Measurements from ENCODE around the gene TEPSIN.

The TEPSIN gene

DNA sequence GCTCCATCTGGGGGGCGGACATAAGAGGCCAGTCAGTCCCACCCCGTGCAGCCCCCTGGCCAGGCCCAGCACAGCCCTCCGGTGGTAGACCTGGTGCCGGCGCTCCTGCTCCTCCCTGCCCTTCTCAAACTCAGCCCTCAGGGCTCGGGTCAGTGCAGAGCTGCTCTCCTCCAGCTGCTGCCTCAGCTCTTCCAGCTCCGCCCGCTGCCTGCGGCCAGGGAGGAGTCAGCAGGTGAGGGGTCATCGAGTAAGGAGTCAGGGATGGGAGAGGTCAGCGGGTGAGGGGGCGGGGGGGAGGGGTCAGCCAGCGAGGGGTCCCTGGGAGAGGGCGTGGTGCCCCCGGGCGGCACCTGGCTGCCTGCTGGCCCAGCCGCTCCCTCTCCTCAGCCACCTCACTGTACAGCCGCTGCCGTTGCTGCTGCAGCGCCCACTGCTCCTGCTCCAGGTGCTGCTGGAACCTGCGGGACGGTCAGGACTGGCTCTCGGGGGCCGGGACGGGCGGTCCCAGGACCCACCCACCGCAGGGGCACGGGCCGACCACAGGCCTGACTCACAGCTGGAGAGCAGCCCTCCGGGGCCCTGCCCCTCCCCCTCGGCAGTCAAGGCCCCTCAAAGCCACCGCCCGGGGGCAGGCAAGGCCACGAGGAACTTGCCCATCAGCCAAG, 46.3 kb downstream of the TEPSIN start:
- no peak overlapping the region for H3K4me2 ChIP-seq
- TF ChIP-seq, protein P1, sequence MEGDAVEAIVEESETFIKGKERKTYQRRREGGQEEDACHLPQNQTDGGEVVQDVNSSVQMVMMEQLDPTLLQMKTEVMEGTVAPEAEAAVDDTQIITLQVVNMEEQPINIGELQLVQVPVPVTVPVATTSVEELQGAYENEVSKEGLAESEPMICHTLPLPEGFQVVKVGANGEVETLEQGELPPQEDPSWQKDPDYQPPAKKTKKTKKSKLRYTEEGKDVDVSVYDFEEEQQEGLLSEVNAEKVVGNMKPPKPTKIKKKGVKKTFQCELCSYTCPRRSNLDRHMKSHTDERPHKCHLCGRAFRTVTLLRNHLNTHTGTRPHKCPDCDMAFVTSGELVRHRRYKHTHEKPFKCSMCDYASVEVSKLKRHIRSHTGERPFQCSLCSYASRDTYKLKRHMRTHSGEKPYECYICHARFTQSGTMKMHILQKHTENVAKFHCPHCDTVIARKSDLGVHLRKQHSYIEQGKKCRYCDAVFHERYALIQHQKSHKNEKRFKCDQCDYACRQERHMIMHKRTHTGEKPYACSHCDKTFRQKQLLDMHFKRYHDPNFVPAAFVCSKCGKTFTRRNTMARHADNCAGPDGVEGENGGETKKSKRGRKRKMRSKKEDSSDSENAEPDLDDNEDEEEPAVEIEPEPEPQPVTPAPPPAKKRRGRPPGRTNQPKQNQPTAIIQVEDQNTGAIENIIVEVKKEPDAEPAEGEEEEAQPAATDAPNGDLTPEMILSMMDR (conservative IDR thresholded peaks at IDR 0.05; ENCODE audit: low read depth, low read length): no peak
- H3K4me1 ChIP-seq (ENCODE audit: low read depth, poor library complexity, severe bottlenecking): no peaks in the 10 kb centered on the region
- no peaks in the 10 kb centered on the region for H4K20me1 ChIP-seq (ENCODE audit: insufficient read depth)
- no peaks in the 10 kb centered on the region for H3K27me3 ChIP-seq (ENCODE audit: insufficient read depth, low read depth)
- no peak overlapping the region for H3K27ac ChIP-seq
- no peak overlapping the region for H2AFZ ChIP-seq (ENCODE audit: low read depth)
- no peak overlapping the region for H3K9ac ChIP-seq
- H3K79me2 ChIP-seq (ENCODE audit: insufficient read depth, low read depth): no peaks in the 10 kb centered on the region
- H3K36me3 ChIP-seq (ENCODE audit: insufficient read depth): no peaks in the 10 kb centered on the region
- no peak overlapping the region for H3K4me3 ChIP-seq (IDR thresholded peaks at IDR 0.05; ENCODE audit: insufficient read depth, low read depth, low read length)

DNA sequence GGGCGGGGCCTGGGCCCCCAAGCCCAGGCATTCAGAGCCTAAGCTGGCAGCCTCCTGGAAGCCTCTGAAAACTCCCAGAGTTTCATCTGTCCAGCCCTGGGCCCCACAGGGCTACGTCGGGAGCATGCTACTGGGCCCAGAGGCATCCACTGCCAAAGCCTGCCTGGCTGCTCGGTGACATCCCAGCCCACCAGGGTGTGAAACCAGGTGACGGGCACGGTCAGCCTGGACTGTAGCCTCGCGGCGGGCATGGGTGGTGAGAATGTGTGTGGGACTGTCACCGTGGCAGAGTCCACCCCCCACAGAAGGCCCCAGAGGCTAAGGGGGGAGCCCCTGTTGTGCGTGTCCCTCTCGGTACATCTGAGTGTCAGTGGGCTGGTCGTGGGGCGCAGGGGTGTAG, 47.2 kb downstream of the TEPSIN start:
- Histone ChIP-seq H3K36me3 (ENCODE audit: insufficient read depth) (no peaks in the 10 kb centered on the region), H3K9ac (no peak overlapping the region), H4K20me1 (ENCODE audit: insufficient read depth) (no peaks in the 10 kb centered on the region), H2AFZ (ENCODE audit: low read depth) (no peak overlapping the region), H3K27ac (no peak overlapping the region), H3K79me2 (ENCODE audit: insufficient read depth, low read depth) (no peaks in the 10 kb centered on the region), H3K4me2 (no peak overlapping the region), H3K27me3 (ENCODE audit: insufficient read depth, low read depth) (no peaks in the 10 kb centered on the region; the same call in 1 of the 2 replicates), H3K4me1 (ENCODE audit: low read depth, poor library complexity, severe bottlenecking) (no peaks in the 10 kb centered on the region), H3K4me3 (IDR thresholded peaks at IDR 0.05; ENCODE audit: insufficient read depth, low read depth, low read length) (no peak overlapping the region)
- TF ChIP-seq, protein P1 (conservative IDR thresholded peaks at IDR 0.05; ENCODE audit: low read depth, low read length): no peak

DNA sequence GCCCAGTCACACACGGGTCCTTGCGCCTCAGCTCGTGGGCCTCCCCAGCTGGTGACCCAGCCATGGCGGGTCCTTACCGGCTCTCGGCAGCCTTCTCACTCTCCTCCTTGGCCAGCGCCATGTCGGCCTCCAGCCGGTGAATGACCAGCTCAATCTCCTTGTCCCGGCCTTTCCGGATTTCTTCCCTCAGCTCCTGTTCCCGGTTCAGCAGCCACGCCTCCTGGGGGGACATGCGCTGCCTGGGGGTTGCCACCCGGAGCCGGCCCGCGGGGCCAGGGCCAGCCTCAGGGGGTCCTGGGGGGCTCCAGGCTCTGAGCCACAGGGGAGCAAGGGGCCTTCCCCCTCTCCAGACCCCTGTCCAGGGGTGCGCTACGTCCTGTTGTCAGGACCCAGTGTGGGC, 47.7 kb downstream of the TEPSIN start:
- Histone ChIP-seq H3K27me3 (ENCODE audit: insufficient read depth, low read depth) (peaks cover 4% of the 10 kb centered on the region; the same call in 1 of the 2 replicates), H3K79me2 (ENCODE audit: insufficient read depth, low read depth) (no peaks in the 10 kb centered on the region), H3K4me3 (IDR thresholded peaks at IDR 0.05; ENCODE audit: insufficient read depth, low read depth, low read length) (no peak overlapping the region), H3K9ac (no peak overlapping the region), H3K36me3 (ENCODE audit: insufficient read depth) (no peaks in the 10 kb centered on the region), H2AFZ (ENCODE audit: low read depth) (no peak overlapping the region), H3K4me1 (ENCODE audit: low read depth, poor library complexity, severe bottlenecking) (no peaks in the 10 kb centered on the region), H4K20me1 (ENCODE audit: insufficient read depth) (no peaks in the 10 kb centered on the region), H3K27ac (no peak overlapping the region), H3K4me2 (no peak overlapping the region)
- TF ChIP-seq, protein P1 (conservative IDR thresholded peaks at IDR 0.05; ENCODE audit: low read depth, low read length): no peak

DNA sequence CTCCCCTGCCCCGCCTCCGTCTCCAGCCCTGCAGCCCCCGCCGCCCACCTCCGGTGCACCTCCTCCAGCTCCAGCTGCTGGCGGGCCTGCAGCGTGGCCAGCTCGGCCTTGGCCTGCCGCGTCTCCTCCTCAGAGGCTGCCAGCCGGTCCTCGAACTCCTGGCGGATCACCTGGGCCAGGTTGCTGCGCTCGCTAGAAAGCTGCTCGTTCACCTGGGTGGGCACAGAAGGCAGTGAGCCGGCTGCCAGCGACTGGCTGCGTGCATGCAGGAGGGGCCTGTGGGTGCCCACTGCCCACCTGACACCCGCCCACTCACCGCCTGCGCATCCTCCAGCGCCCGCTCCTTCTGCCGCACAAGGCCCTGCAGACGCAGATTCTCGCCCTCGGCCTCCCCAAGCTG, 48.3 kb downstream of the TEPSIN start:
- H3K27ac ChIP-seq: no peak overlapping the region
- H3K9ac ChIP-seq: no peak overlapping the region
- H3K79me2 ChIP-seq (ENCODE audit: insufficient read depth, low read depth): no peaks in the 10 kb centered on the region
- no peaks in the 10 kb centered on the region for H3K4me1 ChIP-seq (ENCODE audit: low read depth, poor library complexity, severe bottlenecking)
- no peak overlapping the region for H3K4me2 ChIP-seq
- no peak overlapping the region for H3K4me3 ChIP-seq (IDR thresholded peaks at IDR 0.05; ENCODE audit: insufficient read depth, low read depth, low read length)
- TF ChIP-seq, protein P1 (conservative IDR thresholded peaks at IDR 0.05; ENCODE audit: low read depth, low read length): no peak
- no peak overlapping the region for H2AFZ ChIP-seq (ENCODE audit: low read depth)
- no peaks in the 10 kb centered on the region for H3K36me3 ChIP-seq (ENCODE audit: insufficient read depth)
- no peaks in the 10 kb centered on the region for H4K20me1 ChIP-seq (ENCODE audit: insufficient read depth)
- H3K27me3 ChIP-seq (ENCODE audit: insufficient read depth, low read depth): peaks cover 8% of the 10 kb centered on the region; the same call in 1 of the 2 replicates
